HG03039 (cell line): ENCODE data around the gene FAU.
A peak's percentile ranks its signal among the peaks of the same experiment; 100 is the strongest.

Experiments used
- ATAC-seq: cut with Tn5 transposase; IDR thresholded peaks from one replicate; pipeline ENCODE4 v1.9.1; 2021; ENCODE audit warnings: mild to moderate bottlenecking, moderate library complexity; ENCODE audit not compliant: unreplicated experiment

FAU gene

DNA sequence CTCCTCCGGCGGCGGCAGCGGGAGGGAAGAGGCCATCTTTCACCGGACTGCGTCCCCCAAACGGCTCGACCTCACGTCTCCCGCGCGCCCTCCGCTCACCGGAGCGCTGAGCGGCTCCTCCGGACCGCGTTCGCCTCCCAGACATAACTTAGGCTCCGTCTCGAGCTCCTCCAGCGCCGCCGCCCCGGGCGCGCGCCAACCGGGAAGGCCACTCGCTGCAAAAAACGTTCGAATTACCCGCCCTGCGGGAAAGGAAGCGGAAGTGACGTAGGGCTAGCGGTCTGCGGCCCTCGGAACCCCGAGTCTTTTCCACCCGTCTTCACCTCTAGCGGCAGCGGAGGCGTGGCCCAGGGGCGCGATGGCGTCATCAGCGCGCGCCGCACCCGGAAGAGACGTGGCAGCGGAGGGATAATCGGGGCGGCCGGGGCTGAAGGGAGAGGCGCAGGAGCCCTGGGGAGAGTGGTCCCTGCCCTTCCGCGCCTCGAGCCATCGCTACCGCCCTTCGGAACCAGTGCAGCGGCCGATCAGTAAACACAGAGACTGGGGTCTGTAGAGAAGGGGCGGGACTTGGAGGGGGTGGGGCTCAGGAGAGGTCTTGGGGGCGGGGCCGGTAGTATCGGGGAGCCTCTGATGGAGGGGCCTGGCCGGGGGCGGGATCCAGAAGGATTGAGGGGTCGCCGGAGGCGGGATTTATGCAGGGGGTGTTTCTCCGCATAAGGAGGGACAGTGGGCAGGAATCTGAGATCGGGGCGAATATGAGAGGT lies 37.9 kb downstream of the FAU start, which contains the start of the genes CDCA5 and ZFPL1:
CDCA5 (minus strand) TSS at position 207 of the 764 bp plus-strand sequence; CDS start at position 145, 62 bp downstream.
ZFPL1 (plus strand) TSS at position 389 of the 764 bp plus-strand sequence. CDS start 477 bp downstream, outside the sequence.
- peak; percentile 71 for ATAC-seq

DNA sequence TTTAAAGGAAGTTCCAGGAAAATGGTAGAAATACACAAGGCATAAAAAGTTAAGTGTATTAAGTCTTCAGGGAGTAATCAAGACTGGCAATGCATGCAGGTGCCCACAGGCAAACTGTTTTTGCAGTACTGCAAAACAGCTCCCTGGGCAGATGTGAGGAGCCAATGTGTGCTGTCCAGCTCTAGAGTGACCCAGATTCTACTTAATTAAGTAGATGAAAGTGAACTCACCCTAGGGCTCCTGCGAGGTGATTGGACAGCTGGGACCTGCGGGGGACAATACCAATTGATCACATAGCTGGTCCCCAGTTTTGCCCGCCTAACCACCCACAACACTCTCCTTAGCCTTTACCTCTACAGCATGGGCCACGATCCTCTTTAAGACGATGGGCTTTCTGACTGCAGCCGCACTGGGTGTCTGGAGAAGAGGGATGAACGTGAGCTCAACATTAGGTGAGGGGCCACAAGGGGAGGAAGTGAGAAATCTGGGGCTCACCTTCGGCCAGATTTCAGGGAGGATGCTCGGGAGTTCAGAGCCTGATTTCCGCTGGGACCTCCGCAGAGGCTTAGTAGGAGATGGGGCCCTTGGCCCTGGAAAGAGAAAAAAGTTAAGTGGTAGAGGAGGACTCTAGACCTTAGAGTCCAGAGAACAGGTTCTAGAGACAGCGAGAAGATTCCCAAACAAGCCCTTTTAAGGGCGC lies 38.6 kb downstream of the FAU start:
- peak; percentile 6 for ATAC-seq

DNA sequence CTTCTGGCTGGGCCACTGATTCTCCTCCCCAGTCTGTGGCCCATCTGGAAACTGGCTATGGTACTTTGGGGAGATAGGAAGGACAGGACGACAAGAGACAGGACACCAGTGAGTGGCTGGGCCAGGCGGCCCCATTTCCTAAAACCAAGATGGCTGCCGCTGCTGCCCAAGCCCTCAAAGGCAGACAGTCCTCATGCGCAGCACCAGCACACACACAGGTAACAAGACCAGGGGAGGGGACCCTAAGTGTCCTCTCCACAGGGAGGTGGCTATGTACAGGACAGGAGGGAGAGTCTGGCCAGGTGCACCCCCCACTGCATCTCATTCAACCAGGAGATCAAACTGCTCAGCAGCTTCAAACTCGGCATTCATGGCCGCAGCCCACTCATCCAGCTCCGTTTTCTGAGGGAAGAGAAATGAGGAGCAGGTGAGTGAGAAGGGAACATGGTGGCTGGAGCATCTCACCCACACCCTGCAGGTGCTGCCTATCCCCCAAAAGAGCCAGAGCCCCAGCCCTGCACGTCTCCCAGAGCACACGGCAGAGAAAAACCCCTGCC lies 43.1 kb downstream of the FAU start:
- no peak for ATAC-seq

- no peak for ATAC-seq
Observed at GRCh38 chr11:65078151-65078550, 43.8 kb downstream of the FAU start.

- no peak for ATAC-seq
Observed at GRCh38 chr11:65077451-65077850, 44.5 kb downstream of the FAU start.

DNA sequence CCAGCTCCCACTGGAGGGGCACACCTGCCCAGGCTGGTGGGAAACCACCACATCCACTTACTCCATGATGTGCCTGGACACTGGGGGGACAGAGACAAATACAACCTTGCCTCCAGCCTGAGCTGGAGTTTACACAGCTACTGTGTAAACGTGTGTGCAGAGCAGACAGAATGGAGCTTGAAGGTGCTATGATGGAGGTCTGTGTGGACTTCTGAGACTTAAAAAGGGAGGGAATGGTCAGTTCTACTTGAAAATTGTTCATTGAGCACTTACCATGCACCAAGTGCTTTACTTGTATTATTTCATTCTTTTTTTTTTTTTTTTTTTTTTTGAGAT lies 49.3 kb downstream of the FAU start:
- no peak for ATAC-seq

DNA sequence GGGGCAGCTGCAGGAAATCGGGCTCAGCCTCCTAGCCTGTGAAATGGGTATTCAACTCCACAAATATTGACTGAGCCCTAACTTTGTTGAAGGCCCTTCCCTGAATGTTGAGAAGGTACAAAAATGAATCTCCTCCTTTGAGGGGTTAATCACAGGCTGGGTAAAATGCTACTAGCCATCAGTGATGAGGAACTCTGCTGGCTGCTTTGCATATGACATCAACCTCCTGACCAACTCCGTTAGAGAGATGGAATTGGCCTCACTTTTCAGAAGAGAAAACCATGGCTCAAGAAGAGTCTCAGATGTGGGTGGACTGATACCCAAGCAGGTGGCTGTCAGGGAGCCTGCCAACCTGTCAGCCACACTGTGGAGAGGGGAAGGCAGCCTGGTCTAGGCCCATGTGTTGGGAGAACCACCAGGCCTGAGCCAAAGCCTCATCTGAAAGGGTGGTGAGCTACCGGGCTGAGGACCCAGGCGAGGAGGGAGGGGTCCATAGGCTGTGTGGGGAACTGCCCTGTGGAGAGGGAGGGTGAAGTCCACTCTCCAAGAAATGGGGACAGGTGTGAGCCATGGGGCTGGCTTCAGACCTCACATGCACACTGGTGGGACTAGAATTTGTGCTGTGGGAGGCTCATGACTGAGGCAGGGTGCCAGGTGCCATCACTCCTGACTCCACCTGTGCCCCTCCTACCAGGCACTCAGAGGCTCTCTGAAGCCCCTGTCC lies 49.9 kb downstream of the FAU start:
- ATAC-seq, result no peak
